Measurements from ENCODE around the gene MAGI2.

MAGI2 gene

GRCh38 chr7:79236352-79237028 is 217.0 kb downstream of the MAGI2 start:
- FAIRE-seq (no peak), DNase-seq (ENCODE audit: insufficient read length, low spot score) (no peak)
- TF ChIP-seq PAX5 (IDR thresholded peaks at IDR 0.05; ENCODE audit: insufficient read depth, low read length, severe bottlenecking) (no peak), POLR2A (IDR thresholded peaks at IDR 0.05; ENCODE audit: low read depth, low read length) (no peak), SPI1 (IDR thresholded peaks at IDR 0.05; ENCODE audit: low read depth, low read length) (no peak), POU2F2 (IDR thresholded peaks at IDR 0.05; ENCODE audit: low read depth, low read length) (no peak), POLR2AphosphoS5 (IDR thresholded peaks at IDR 0.05; ENCODE audit: low read depth, low read length) (no peak), TAF1 (IDR thresholded peaks at IDR 0.05; ENCODE audit: low read depth, low read length) (no peak)

GRCh38 chr7:79227044-79227443 is 226.4 kb downstream of the MAGI2 start:
- no peak for TF ChIP-seq TAF1 (IDR thresholded peaks at IDR 0.05; ENCODE audit: low read depth, low read length)
- TF ChIP-seq POU2F2 (IDR thresholded peaks at IDR 0.05; ENCODE audit: low read depth, low read length), result no peak
- no peak for TF ChIP-seq SPI1 (IDR thresholded peaks at IDR 0.05; ENCODE audit: low read depth, low read length)
- no peak for TF ChIP-seq PAX5 (IDR thresholded peaks at IDR 0.05; ENCODE audit: insufficient read depth, low read length, severe bottlenecking)
- no peak for TF ChIP-seq POLR2AphosphoS5 (IDR thresholded peaks at IDR 0.05; ENCODE audit: low read depth, low read length)
- no peak for TF ChIP-seq POLR2A (IDR thresholded peaks at IDR 0.05; ENCODE audit: low read depth, low read length)
- FAIRE-seq (no peak), DNase-seq (ENCODE audit: insufficient read length, low spot score) (no peak)

DNA sequence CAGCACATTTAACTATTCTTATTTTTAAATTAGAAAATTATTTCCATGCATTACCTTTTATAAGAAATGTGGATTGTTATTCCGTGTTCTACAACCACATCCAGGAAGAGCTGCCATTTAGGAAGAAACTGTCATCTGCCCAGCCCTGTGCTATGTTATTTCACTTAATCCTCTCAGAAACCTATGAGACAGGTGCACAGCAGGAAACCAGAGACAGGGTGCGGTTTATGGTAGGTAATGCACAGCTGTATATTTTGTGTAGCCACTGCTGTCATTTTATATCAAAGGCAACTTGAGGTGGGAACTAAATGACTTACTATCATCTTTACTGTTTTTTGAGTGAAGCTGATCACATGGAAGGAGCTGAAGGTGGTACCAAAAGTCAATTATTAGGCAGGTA is 232.3 kb downstream of the MAGI2 start:
- FAIRE-seq (no peak), DNase-seq (ENCODE audit: insufficient read length, low spot score) (no peak)
- TF ChIP-seq TAF1 (IDR thresholded peaks at IDR 0.05; ENCODE audit: low read depth, low read length), result no peak
- no peak for TF ChIP-seq POLR2A (IDR thresholded peaks at IDR 0.05; ENCODE audit: low read depth, low read length)
- no peak for TF ChIP-seq POU2F2 (IDR thresholded peaks at IDR 0.05; ENCODE audit: low read depth, low read length)
- no peak for TF ChIP-seq POLR2AphosphoS5 (IDR thresholded peaks at IDR 0.05; ENCODE audit: low read depth, low read length)
- TF ChIP-seq SPI1 (IDR thresholded peaks at IDR 0.05; ENCODE audit: low read depth, low read length), result no peak
- no peak for TF ChIP-seq PAX5 (IDR thresholded peaks at IDR 0.05; ENCODE audit: insufficient read depth, low read length, severe bottlenecking)

DNA sequence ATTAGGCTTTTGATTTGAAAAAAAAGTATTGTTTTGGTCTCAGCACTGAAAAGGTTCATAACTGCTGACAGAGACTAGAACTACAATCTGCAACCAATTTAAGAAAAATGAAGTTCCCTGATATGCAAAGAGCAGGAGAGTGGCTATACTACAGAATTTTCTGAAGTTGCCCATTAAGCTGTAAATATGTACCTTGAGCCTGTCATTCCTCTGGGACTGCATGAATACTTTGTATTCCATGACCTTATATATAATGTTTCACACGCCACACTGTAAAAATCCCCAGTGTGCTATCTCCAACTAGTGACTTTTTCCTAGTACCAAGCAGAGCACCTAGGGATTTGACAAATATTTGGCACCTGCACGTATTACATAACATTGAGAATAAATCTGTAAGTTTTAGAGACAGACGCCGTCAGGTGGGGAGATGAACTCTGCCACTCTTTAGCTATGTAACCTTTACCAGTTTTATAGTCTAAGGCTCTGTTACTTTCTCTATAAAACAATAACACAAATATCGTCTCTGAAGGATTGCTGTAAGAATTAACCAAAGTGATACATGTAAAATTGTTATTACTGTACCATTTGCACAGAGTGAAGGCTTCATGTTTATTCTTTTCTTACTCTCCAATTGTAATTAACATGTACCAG is 235.4 kb downstream of the MAGI2 start:
- no peak for DNase-seq (ENCODE audit: insufficient read length, low spot score)
- TF ChIP-seq POLR2AphosphoS5 (IDR thresholded peaks at IDR 0.05; ENCODE audit: low read depth, low read length) (no peak), PAX5 (IDR thresholded peaks at IDR 0.05; ENCODE audit: insufficient read depth, low read length, severe bottlenecking) (no peak), SPI1 (IDR thresholded peaks at IDR 0.05; ENCODE audit: low read depth, low read length) (no peak), POLR2A (IDR thresholded peaks at IDR 0.05; ENCODE audit: low read depth, low read length) (no peak), POU2F2 (IDR thresholded peaks at IDR 0.05; ENCODE audit: low read depth, low read length) (no peak)
- no peak for FAIRE-seq

DNA sequence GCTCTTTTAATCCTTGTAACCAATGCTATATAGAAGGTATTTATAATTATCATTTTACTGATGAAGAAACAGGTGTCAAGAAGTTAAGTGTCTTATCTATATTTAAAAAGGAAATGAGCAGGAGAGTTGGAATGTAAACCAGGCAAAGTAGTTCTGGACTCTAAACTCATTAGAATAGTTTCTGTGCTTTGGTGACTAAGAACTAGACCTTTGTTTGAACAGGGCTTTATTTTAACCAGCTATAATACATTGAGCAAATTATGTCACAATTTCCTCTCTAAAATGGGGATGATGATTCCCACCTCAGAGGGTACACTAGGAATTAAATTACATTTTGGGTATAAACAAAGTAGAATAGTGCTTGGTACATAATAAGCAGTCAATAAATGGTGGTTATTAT is 236.0 kb downstream of the MAGI2 start:
- DNase-seq (ENCODE audit: insufficient read length, low spot score) (no peak), FAIRE-seq (no peak)
- TF ChIP-seq SPI1 (IDR thresholded peaks at IDR 0.05; ENCODE audit: low read depth, low read length), result no peak
- no peak for TF ChIP-seq TAF1 (IDR thresholded peaks at IDR 0.05; ENCODE audit: low read depth, low read length)
- TF ChIP-seq POU2F2 (IDR thresholded peaks at IDR 0.05; ENCODE audit: low read depth, low read length), result no peak
- no peak for TF ChIP-seq POLR2AphosphoS5 (IDR thresholded peaks at IDR 0.05; ENCODE audit: low read depth, low read length)
- no peak for TF ChIP-seq PAX5 (IDR thresholded peaks at IDR 0.05; ENCODE audit: insufficient read depth, low read length, severe bottlenecking)
- no peak for TF ChIP-seq POLR2A (IDR thresholded peaks at IDR 0.05; ENCODE audit: low read depth, low read length)

- DNase-seq (ENCODE audit: insufficient read length, low spot score) (no peak), FAIRE-seq (no peak)
- TF ChIP-seq PAX5 (IDR thresholded peaks at IDR 0.05; ENCODE audit: insufficient read depth, low read length, severe bottlenecking) (no peak), SPI1 (IDR thresholded peaks at IDR 0.05; ENCODE audit: low read depth, low read length) (no peak), POLR2AphosphoS5 (IDR thresholded peaks at IDR 0.05; ENCODE audit: low read depth, low read length) (no peak), POU2F2 (IDR thresholded peaks at IDR 0.05; ENCODE audit: low read depth, low read length) (no peak), TAF1 (IDR thresholded peaks at IDR 0.05; ENCODE audit: low read depth, low read length) (no peak), POLR2A (IDR thresholded peaks at IDR 0.05; ENCODE audit: low read depth, low read length) (no peak)
Measured at GRCh38 chr7:79216236-79216635, 237.2 kb downstream of the MAGI2 start.

DNA sequence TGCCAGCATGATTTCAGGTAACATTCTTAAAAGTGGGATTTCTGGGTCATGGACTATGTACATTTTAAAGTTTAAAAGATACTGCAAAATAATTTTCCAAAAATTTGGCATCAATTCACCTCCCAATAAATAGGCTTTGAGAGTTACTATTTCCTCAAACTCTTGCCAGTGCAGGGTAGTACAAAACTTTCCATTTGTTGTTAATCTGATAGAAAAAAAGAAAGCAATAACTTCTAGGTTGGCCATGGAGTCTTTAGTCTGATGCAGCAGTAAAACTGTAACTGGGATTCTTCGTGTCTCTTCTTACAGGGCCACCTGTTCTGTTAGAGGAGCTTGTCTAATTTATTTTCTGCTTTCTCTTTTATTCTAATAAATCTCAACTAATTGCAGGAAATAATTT is 241.1 kb downstream of the MAGI2 start:
- no peak for FAIRE-seq
- DNase-seq (ENCODE audit: insufficient read length, low spot score), result no peak
- no peak for TF ChIP-seq POU2F2 (IDR thresholded peaks at IDR 0.05; ENCODE audit: low read depth, low read length)
- no peak for TF ChIP-seq PAX5 (IDR thresholded peaks at IDR 0.05; ENCODE audit: insufficient read depth, low read length, severe bottlenecking)
- no peak for TF ChIP-seq POLR2AphosphoS5 (IDR thresholded peaks at IDR 0.05; ENCODE audit: low read depth, low read length)
- no peak for TF ChIP-seq TAF1 (IDR thresholded peaks at IDR 0.05; ENCODE audit: low read depth, low read length)
- no peak for TF ChIP-seq POLR2A (IDR thresholded peaks at IDR 0.05; ENCODE audit: low read depth, low read length)
- no peak for TF ChIP-seq SPI1 (IDR thresholded peaks at IDR 0.05; ENCODE audit: low read depth, low read length)

DNA sequence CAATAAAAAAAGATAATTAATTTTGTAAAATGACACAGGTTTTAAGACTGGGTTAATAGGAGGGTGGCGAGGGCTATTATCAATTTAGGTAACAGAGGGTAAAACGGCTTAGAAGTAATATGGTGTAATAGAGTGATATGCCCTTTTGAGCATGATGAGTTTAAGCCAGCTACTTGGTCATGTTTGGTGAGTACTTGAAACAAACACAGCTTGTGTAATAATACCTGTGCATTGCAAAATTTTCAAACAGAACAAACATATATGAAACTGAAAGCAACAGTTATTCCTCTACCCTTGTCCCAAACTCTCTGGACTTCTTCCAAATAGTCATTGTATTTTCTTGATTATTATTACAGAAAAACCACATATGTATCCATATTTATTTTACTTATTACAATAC is 241.7 kb downstream of the MAGI2 start:
- FAIRE-seq (no peak), DNase-seq (ENCODE audit: insufficient read length, low spot score) (no peak)
- TF ChIP-seq POU2F2 (IDR thresholded peaks at IDR 0.05; ENCODE audit: low read depth, low read length) (no peak), POLR2AphosphoS5 (IDR thresholded peaks at IDR 0.05; ENCODE audit: low read depth, low read length) (no peak), PAX5 (IDR thresholded peaks at IDR 0.05; ENCODE audit: insufficient read depth, low read length, severe bottlenecking) (no peak), TAF1 (IDR thresholded peaks at IDR 0.05; ENCODE audit: low read depth, low read length) (no peak), SPI1 (IDR thresholded peaks at IDR 0.05; ENCODE audit: low read depth, low read length) (no peak)

DNA sequence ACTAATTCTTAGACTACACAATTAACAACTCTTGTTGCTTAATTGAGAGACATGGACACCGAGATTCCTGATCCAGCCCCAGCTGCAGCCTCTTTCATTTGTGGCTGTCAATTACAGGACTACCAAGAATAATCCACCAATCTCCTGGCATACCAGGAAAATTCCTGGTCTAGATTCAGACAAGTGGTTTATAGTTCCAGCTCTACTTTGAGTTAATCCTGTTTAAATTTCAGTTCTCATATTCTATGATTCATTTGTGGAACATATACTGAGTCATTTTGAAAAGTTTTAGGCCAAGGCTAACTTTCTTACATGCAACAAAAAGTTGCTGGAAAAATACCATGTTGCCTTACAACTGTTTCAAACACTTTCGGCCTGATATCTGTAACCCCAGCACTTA is 253.5 kb downstream of the MAGI2 start:
- FAIRE-seq (no peak), DNase-seq (ENCODE audit: insufficient read length, low spot score) (no peak)
- TF ChIP-seq TAF1 (IDR thresholded peaks at IDR 0.05; ENCODE audit: low read depth, low read length) (no peak), SPI1 (IDR thresholded peaks at IDR 0.05; ENCODE audit: low read depth, low read length) (no peak), PAX5 (IDR thresholded peaks at IDR 0.05; ENCODE audit: insufficient read depth, low read length, severe bottlenecking) (no peak), POLR2AphosphoS5 (IDR thresholded peaks at IDR 0.05; ENCODE audit: low read depth, low read length) (no peak), POU2F2 (IDR thresholded peaks at IDR 0.05; ENCODE audit: low read depth, low read length) (no peak), POLR2A (IDR thresholded peaks at IDR 0.05; ENCODE audit: low read depth, low read length) (no peak)

Data from GM12891 (cell line).